MM.1S (cell line): Measurements from ENCODE around the gene ECE1.

ENCODE experiments used
- CTCF ChIP-seq: fragments of 300-600 bp; sonication (generic); IDR thresholded peaks from 2 replicates; pipeline ENCODE4 v1.5.1; 2016; ENCODE audit warnings: antibody characterized with exemption, low read length, mixed read lengths
- EZH2phosphoT487 ChIP-seq: fragments of 300-600 bp; sonication (generic); IDR thresholded peaks from 2 replicates; pipeline ENCODE4 v1.6.1; 2018; ENCODE audit warnings: antibody characterized with exemption, low read length

GRCh38 chr1:21305155-21305899, 15.1 kb upstream of the ECE1 start:
- TF ChIP-seq CTCF = no peak
- TF ChIP-seq EZH2phosphoT487 = no peak
